Right ventricle myocardium superior (tissue), 1 donor: Measurements from ENCODE around the gene RNF13. TPM values are rescaled to one million over a fixed set of nuclear protein-coding genes. Genes with fewer than 3 reads are reported as not detected.
A peak's percentile ranks its signal among the peaks of the same experiment; 100 is the strongest.

Source experiments
- ATAC-seq: fragments of 200-7000 bp; cut with Tn5 transposase; one replicate; pipeline ENCODE4 v1.9.1; 2020; ENCODE audit warnings: mild to moderate bottlenecking; ENCODE audit not compliant: poor library complexity
- DNase-seq: peaks from one replicate; pipeline ENCODE4 v3.0.0-alpha.2; 2020
- intact Hi-C: fragments of 100-400 bp; cut with DNase I; formaldehyde crosslinking; loops from one replicate; pipeline ENCODE4 v1.11.2; 2022
- long read RNA-seq: library from polyadenylated mRNA; unstranded; transcript quantifications from one replicate; pipeline ENCODE4 v2.0.0, GENCODE V29; 2021
- total RNA-seq: library from RNA; stranded (reverse); fragmentation: NEBNext Ultra II Directional; extraction: Animal tissue kit (Norgen Biotek cat#: 25700); gene quantifications from one replicate; pipeline ENCODE4 v1.2.1, GENCODE V29; 2021
- donor health status: DM: no; HTN: yes; CAD: no; lungs with severe emphysema.

Gene RNF13, protein sequence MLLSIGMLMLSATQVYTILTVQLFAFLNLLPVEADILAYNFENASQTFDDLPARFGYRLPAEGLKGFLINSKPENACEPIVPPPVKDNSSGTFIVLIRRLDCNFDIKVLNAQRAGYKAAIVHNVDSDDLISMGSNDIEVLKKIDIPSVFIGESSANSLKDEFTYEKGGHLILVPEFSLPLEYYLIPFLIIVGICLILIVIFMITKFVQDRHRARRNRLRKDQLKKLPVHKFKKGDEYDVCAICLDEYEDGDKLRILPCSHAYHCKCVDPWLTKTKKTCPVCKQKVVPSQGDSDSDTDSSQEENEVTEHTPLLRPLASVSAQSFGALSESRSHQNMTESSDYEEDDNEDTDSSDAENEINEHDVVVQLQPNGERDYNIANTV
- 45.0 TPM for total RNA-seq
- long read RNA-seq, transcript RNF13-203 (10 exons, 2,843 nt): major isoform, 113 of 143 reads
- long read RNA-seq, transcript RNF13-212 (10 exons, 1,027 nt): minor isoform, 10 of 143 reads
- long read RNA-seq, partial matches to known transcripts: 3 of 143 reads
- long read RNA-seq, other reads (novel, unspliced or antisense): 16 of 143 reads

DNA sequence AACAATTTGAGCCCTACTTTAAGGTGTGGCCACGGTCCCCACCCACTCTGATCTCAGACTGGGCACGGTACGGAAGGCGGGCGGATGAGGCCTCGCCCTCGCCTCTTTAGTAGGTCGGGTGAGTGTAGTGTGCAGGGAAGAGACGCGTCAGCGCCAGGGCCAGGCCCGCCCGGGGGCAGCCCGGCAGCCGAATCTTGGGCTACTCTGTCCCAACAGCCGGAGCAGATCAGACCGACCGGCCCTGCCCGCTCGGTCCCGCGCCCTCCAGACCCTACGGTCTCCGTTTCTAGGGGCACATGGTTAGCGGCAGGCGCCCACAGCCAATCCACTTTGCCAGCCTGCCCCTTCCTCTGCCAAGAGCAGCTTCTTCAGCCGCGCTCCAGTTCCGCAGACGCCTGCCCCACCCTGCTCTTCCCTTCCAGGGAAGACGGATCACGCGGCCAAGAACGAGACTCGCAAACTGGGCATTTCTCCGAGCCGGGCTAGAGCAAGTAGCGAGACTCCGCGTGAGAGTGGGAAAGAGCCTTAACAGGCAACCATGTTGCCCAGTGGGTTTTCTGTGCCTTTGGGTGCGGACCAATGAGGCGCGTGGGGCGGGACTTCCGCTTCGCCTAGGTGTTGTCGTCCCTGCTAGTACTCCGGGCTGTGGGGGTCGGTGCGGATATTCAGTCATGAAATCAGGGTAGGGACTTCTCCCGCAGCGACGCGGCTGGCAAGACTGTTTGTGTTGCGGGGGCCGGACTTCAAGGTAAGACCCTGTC, at the start of gene RNF13:
TSS of gene RNF13 (plus strand) at position 610 of the 761 bp plus-strand sequence. CDS start 32,812 bp downstream, outside the sequence.
- intact Hi-C loops: no loop called here
- DNase-seq (peak; percentile 99), ATAC-seq (peak; percentile 97)

DNA sequence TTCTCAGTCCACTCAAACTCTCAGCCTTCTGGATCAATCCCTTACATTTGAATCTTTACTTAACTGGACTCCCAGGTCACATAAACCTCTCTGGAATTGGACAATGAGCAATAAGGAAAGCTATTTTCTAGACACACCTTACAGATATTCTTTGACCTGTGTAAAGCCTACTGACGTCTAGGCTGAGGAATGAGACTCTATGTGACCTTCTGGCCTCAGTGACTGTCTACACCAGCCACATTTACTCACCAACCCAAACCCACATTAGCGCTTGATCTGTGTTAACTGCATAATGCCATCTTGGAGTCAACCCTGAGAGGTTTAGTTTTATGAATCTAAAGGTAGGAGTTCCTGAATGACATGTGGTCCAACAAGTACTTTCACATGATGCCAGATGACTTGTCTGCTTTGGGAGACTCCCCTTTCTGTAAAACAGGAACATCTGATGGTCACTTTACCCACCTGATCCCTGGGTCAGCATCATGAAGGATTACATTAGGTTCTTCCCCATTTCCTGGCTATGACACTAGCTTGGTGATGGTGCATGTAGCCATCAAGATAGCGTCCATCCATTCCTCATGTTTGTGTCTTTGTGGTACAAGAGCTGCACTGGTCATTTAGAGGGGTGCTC, 49.3 kb upstream of the RNF13 start:
- intact Hi-C loops: no loop called here
- ATAC-seq (no peak), DNase-seq (no peak)

DNA sequence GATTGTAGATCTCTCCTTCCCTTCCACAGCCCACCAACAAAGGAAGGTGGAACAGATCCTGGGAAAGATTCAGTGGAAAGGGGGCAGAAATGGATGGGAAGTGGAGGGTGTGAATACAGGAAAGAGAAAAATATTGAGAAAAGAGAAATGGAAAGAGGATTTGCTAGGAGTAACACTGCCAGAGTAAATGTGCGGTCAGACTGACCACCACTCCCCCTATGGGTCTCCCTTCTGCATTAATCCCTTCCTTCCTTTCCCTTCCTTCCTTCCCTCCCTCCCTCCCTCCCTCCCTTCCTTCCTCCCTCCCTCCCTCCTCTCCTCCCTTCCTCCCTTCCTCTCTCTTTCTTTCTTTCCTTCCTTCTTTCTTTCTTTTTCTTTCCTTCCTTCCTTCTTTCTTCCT, 48.7 kb upstream of the RNF13 start:
- DNase-seq: no peak
- intact Hi-C loops: no loop called here
- ATAC-seq: no peak

DNA sequence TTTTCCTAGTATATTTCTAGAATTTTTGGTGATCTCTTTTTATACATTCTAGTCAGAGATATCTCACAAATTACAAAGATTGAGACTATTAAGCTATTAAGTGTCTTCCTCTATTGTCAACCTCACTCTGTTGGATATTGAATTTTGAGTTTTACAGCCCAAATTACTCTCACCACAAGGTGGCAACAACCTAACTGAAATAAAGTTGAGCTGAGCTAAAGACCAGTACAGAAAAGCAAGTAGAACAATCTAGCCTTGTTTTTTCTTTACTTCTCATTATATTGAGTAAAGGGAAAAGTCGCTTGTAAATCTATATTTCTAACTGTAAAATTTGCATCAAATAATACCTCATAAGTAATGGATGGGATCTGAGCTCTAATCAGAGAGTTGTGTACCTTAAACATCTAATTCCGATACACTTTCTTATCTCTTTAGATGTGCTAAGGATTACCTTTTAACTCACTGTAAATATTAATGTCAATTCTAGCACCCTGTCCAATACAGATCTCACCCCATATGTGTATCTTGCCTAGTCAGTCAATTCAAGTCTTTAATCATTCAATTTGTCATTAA, 47.2 kb upstream of the RNF13 start:
- ATAC-seq (no peak), DNase-seq (no peak)
- intact Hi-C loops: no loop called here

DNA sequence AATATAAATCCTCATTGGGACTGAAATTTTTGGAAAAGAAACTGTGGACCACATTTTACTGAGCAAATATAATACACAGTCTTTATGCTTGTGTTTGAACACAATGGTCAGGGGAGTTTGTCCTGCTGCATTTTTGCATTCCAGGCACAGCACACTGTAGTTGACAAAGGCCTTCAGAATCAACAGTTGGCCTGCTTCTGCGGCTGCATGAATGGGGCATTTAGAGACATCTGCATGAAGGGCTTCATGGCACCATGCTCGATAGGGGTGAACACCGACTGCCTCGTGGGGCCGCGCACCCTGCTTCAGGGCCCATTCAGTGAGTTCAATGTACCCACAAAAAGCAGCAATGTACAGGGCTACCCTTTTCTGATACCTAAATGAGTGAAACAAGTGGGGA, 45.3 kb upstream of the RNF13 start:
- ATAC-seq: no peak
- intact Hi-C loops: no loop called here
- DNase-seq: no peak

DNA sequence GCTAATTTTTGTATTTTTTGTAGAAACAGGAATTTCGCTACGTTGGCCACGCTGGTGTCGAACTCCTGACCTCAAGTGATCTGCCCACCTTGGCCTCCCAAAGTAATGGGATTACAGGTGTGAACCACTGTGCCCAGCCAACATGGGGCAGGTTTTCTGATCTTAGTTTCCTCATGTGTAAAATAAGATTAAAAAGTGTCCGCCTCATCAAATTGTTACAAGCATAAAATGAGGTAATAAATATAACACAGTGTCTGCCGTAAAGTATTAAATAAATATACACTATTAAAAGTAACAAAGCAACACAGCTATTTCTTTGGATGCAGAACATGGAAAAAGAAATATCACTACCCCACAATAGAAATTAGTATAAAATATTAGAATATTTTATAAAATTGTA, 44.3 kb upstream of the RNF13 start:
- intact Hi-C loops: no loop called here
- DNase-seq: no peak
- ATAC-seq: no peak

DNA sequence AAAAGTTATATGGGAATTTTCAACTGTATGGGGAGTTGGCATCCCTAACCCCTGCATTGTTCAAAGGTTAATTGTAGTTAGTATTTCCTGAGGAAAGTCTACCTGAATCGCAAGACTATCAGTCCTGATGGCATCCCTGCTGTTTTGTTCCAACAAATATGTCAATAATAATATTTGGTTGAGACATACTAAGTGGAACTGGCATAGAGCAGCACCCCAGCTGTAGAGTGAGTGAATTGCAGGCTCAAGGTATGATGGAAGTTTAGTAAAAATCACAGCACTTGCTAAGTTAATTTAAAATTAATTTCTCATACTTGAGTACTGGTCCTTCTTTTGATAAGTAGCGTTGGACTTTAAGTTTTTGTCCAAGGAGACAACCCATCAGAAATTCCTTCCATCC, 42.8 kb upstream of the RNF13 start:
- intact Hi-C loops: loop anchor here (5.0 kb wide), 2 partner anchors 258 to 278 kb away; no protein-coding TSS in a partner anchor
- DNase-seq (no peak), ATAC-seq (no peak)

DNA sequence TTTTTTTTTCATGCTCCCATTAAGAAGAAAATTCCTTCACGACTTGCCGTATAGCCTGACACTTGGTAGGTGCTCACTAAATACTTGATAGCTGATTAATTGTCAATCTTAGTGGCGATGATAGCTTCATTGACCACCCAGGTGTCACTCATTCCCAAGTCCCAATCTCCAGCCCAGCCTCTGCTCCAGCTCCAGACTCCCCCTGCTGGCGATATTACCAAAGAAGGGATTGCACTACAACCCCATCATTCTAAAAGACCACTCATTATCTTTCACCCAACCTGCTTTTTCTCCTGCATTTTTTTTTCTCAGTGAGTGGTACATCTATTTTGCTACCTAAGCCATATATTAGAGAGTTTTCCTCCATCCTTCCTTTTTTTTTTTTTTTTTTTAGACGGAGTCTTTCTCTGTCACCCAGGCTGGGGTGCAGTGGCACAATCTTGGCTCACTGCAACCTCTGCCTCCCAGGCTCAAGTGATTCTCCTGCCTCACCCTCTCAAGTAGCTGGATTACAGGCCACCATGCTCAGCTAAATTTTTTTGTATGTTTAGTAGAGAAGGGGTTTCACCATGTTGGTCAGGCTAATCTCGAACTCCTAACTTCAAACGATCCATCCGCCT, 41.3 kb upstream of the RNF13 start:
- intact Hi-C loops: loop anchor here (5.0 kb wide), 2 partner anchors 259 to 279 kb away; no protein-coding TSS in a partner anchor
- ATAC-seq: peak; percentile 75
- DNase-seq: peak; percentile 39

DNA sequence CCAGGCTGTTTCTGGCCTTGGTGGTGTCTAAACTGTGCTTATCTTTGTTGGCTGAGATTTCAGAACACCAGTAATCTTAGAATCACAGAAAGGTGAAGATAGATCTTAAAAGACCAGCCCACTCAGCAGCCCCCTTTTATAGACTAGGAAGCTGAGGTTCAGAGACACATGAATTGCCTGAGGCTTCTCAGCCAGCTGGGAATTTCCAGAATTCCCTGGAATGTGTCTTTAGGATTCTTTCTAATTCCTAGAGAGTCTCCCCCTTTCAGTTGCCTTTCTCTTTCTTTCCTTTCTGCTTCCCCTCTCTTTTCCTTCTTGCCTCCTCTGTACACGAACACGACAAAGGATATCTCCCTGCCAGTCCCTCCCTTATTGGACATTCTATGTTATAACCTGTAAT, 40.2 kb upstream of the RNF13 start:
- ATAC-seq (no peak), DNase-seq (no peak)
- intact Hi-C loops: loop anchor here (5.0 kb wide), 2 partner anchors 261 to 281 kb away; no protein-coding TSS in a partner anchor

DNA sequence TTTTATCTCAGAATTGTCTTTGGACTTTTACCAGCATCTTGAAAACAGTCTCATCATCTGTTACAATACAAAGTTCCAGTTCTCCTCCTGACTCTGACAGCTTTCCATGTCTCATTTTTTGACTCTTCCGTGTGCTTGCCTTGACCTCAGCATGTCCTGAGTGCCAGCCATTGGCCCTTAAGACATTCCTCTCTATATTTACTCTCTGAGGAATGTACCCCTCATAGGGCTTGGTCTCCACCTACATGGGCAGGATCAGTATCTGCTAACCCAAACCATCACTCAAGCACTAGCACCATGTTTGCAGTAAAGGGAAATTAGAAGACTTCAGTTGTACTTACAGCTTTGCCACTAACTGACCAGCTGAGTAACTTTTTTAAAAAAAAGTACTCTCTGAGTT, 36.8 kb upstream of the RNF13 start:
- no peak for ATAC-seq
- intact Hi-C loops: no loop called here
- no peak for DNase-seq

DNA sequence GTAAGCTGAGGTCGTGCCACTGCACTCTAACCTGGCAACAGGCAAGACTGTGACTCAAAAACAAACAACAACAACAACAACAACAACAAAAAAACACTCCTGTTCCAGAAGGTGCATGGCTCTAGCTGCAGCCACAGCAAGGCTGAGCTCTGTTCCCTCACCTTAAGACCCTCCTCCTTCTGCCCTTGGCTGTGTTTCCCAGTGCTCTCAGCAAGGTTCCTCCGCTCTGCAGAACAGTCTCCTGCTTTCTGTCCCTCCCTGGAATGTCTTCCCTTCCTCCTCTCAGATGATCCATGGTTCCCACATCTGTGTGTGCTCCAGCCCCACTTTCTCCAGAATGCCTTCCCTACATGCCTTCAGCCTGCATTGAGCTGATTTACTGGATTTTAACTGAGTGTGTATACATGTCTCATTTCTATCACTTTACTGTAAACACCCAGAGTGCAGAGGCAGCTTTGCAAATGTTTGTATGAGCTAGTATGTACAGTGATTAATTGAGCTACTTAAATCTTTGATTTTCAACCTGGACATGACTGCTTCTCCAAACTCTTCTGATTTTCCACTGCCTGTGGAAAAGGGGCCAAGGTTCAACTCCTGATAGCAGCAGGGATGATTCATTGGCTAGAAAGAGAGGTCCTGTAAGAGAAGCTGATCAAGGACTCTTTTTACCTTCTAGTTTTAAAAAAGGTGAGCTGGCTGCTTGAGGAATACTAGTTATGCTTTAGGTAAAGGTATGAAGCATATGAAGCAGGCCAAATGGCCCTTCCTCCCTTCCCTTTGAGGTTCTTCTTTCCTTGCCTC, 35.4 kb upstream of the RNF13 start:
- no peak for ATAC-seq
- intact Hi-C loops: no loop called here
- DNase-seq: no peak

DNA sequence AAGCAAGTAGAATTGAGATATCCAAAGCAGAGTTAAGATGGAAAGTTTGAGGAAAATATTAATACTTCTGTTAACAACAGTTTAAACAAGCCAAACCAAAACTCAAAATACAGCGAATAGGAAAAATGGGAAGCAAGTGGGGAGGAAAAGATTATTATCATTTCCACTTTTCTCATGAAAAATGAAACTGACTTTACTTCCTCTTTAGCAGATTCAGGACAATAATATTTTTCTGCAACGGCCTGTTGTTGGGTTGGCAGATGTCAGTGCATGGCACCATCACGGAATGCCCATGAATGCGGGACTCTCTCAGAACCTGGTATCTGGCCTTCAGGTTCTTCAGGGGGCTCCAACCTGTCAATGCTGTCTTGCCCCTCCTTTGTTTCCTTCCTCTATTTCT, 31.8 kb upstream of the RNF13 start:
- intact Hi-C loops: no loop called here
- peak; percentile 43 for ATAC-seq
- DNase-seq: no peak

DNA sequence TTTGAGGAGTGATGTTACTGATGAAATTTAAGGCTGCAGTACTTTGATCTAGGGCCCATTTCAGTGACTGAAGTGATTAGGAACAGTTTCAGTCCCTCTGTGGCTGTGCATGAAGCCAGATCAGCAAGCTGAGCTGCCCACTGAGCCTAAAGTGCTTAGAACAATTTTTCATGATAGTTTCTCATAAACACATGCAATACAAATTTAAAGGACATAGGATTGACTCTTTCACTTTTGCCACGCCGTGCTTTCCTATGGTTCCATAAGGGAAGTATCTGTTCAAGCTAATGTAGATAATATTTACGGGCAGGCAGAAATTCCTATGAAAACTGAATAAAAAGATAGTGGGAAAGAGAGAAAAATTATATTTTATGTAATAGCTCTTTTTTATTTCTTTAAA, 31.3 kb upstream of the RNF13 start:
- no peak for ATAC-seq
- DNase-seq: no peak
- intact Hi-C loops: no loop called here

DNA sequence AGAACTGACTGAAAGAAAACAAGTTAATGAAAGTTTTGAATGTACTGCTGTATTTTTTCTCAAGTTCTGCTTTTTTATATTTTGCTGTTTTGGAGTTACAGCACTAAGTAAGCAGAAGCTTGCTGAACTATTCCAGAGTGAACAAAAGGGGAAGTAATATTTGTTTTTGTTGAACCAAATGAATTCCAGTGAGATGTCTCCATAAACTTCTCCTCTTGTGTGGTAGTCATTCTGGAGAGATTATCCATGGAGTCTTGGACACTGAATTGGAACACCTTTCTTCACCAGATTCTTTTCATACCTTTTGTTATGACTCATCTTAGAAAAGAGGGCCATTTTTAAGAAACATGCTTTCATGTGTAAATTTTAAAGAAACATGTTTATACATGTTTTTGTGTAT, 29.4 kb upstream of the RNF13 start:
- intact Hi-C loops: no loop called here
- ATAC-seq: no peak

DNA sequence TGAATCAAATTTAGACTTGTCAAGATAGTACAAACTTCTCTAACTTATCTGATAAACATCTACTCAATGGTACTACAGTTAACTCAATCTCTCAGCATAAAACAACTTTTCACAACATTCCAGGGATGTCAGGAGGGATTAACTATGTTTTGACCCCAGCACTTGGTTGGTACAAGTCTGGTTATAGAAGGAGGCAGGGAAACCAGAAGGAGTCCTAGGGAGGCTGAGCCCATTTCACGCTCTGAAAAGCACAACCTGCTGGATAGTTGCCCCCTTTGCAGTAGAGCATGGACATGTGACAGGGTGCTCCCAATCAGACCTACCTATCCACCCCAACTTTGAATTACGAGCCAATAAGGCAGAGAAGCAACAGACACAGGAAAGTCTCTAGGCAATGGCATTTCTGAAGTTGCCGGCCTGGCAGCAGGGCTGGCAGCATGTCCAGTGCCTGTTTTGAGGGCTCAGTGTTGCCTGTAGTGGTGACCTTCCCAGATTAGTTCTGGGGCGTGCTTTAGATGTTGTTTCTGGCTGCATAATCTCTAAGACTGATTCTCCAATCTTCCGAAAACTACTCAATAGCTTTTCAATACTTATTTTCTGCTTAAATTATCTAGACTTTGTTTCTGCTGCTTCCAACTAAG, 28.8 kb upstream of the RNF13 start:
- no peak for ATAC-seq
- DNase-seq: no peak
- intact Hi-C loops: no loop called here

More for the DNA sequence above, 29.4 kb upstream of the RNF13 start:
- DNase-seq: no peak

DNA sequence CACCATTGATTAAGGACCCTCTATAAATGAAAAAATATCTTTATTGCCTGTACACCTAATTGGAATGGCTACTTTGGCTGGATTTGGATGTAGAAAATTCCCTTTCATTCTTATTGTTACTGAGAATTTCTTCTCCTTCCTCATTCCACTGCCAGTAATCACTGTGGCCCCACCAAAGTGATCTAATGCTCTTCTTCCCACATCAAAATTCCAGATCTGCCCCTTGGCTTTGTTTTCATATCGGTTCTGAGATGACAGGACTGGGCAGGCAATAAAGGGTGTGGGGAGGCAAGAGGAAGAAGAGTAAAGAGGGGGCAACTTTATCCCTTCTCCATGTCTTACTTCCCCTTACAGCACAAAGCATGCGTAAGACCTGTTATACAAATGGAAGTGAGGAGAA, 22.7 kb upstream of the RNF13 start:
- ATAC-seq (no peak), DNase-seq (no peak)
- intact Hi-C loops: no loop called here

DNA sequence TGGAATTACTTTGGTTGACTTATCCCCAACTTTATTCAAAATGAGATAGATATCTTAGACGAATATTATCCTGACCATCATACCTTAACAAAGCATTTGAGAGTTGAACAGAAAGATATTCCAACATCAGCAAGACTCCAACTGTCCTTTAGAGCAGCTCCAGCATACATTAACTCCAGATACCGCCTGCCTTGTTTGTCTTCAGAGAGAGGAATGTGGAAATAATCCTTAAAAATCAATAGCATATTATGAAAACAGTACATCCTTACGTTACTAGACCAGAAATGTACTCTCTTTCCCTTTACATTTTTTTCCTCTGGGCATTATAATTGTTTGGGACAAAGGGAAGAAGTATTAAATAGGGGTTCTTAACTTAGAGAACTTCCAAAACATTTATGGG, 22.3 kb upstream of the RNF13 start:
- intact Hi-C loops: no loop called here
- ATAC-seq: no peak
- DNase-seq: no peak
